Germinal center (tissue), 1 donor: ENCODE data around the gene RNF26.

Source experiments
- DNase-seq: peaks from one replicate; pipeline ENCODE4 v3.0.0; 2012; ENCODE audit warnings: mixed read lengths, low spot score

Gene RNF26

GRCh38 chr11:119334174-119334930 lies at the start of gene RNF26:
Gene RNF26 (plus strand): TSS chr11:119334527. CDS start chr11:119335123, 596 bp downstream.
- peak; percentile 100 for DNase-seq

GRCh38 chr11:119285431-119285830 lies 48.9 kb upstream of the RNF26 start:
- DNase-seq, result no peak

GRCh38 chr11:119288219-119288618 lies 46.1 kb upstream of the RNF26 start:
- DNase-seq, result no peak

- DNase-seq, result no peak
Measured at GRCh38 chr11:119290894-119291497, 43.3 kb upstream of the RNF26 start.

GRCh38 chr11:119293461-119293860 lies 40.9 kb upstream of the RNF26 start:
- no peak for DNase-seq

GRCh38 chr11:119295178-119295577 lies 39.1 kb upstream of the RNF26 start:
- no peak for DNase-seq

GRCh38 chr11:119297938-119298337 lies 36.4 kb upstream of the RNF26 start:
- no peak for DNase-seq

GRCh38 chr11:119298726-119299125 lies 35.6 kb upstream of the RNF26 start:
- no peak for DNase-seq

GRCh38 chr11:119299416-119299815 lies 34.9 kb upstream of the RNF26 start:
- DNase-seq, result no peak

- no peak for DNase-seq
Measured at GRCh38 chr11:119300198-119300964, 33.9 kb upstream of the RNF26 start.

GRCh38 chr11:119303227-119303718 lies 31.1 kb upstream of the RNF26 start:
- no peak for DNase-seq

- DNase-seq, result no peak
Measured at GRCh38 chr11:119305556-119306372, 28.6 kb upstream of the RNF26 start.

- no peak for DNase-seq
Measured at GRCh38 chr11:119306373-119306890, 27.9 kb upstream of the RNF26 start.

GRCh38 chr11:119307219-119307618 lies 27.1 kb upstream of the RNF26 start:
- DNase-seq, result no peak

GRCh38 chr11:119307974-119308373 lies 26.4 kb upstream of the RNF26 start:
- DNase-seq, result no peak

- no peak for DNase-seq
Measured at GRCh38 chr11:119309411-119309810, 24.9 kb upstream of the RNF26 start.

GRCh38 chr11:119309953-119310681 lies 24.2 kb upstream of the RNF26 start:
- DNase-seq, result no peak

GRCh38 chr11:119310682-119311052 lies 23.7 kb upstream of the RNF26 start:
- no peak for DNase-seq

GRCh38 chr11:119314726-119315125 lies 19.6 kb upstream of the RNF26 start:
- DNase-seq, result no peak

GRCh38 chr11:119315131-119316015 lies 19.0 kb upstream of the RNF26 start:
- DNase-seq, result peak; percentile 84
